SU-DHL-6 (cell line): Measurements from ENCODE around the gene ENOX2.

ENCODE experiments used
- EZH2phosphoT487 ChIP-seq: fragments of 200-600 bp; sonication (generic), shearing (Covaris generic); conservative IDR thresholded peaks from 2 replicates; pipeline ENCODE4 v1.6.1; 2018; ENCODE audit warnings: mild to moderate bottlenecking, antibody characterized with exemption, low read length, moderate library complexity, mixed read lengths
- TF ChIP-seq, protein P1 (sequence below): fragments of 200-600 bp; sonication (generic); IDR thresholded peaks from one replicate; pipeline ENCODE4 v1.5.1; 2017; ENCODE audit warnings: antibody characterized with exemption, mild to moderate bottlenecking, low read length, moderate library complexity; ENCODE audit not compliant: insufficient read depth, poor library complexity, severe bottlenecking

DNA sequence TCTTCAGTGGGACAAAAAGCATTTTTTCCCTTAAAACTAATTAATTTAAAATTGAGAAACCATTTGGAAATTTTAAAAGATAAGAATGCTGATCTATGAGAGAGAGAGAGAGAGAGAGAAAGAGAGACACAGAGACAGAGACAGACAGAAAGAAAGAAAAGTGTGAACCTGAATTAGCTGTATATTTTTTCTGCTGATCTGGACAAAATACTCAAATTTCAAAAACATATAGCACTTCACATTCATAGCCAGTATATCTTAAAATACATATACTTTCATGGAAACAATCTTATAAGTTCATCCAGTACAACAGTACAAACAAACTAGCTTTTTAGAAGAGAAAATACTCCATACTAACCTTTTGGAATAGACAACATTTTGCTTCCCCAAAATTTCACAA is 18.4 kb downstream of the ENOX2 start:
- TF ChIP-seq, protein P1, sequence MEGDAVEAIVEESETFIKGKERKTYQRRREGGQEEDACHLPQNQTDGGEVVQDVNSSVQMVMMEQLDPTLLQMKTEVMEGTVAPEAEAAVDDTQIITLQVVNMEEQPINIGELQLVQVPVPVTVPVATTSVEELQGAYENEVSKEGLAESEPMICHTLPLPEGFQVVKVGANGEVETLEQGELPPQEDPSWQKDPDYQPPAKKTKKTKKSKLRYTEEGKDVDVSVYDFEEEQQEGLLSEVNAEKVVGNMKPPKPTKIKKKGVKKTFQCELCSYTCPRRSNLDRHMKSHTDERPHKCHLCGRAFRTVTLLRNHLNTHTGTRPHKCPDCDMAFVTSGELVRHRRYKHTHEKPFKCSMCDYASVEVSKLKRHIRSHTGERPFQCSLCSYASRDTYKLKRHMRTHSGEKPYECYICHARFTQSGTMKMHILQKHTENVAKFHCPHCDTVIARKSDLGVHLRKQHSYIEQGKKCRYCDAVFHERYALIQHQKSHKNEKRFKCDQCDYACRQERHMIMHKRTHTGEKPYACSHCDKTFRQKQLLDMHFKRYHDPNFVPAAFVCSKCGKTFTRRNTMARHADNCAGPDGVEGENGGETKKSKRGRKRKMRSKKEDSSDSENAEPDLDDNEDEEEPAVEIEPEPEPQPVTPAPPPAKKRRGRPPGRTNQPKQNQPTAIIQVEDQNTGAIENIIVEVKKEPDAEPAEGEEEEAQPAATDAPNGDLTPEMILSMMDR: no peak
- no peak for TF ChIP-seq EZH2phosphoT487
